Stomach (tissue), 4 donors: ENCODE measurements around the gene HAUS8.

Experiments used
- CTCF ChIP-seq, 7 experiments: fragments of 450-650 bp in 4 of 7; fragments of 200-600 bp in 3 of 7; sonication (generic) in 3 of 7; IDR thresholded peaks; one replicate each; pipeline ENCODE4 v1.5.1; 2016 to 2019; ENCODE audit warnings: antibody characterized with exemption in 7 of 7, control low read depth in 2 of 7, mild to moderate bottlenecking in 1 of 7
- EP300 ChIP-seq: sonication (generic); formaldehyde crosslinking; IDR thresholded peaks from one replicate; pipeline ENCODE4 v1.6.1; 2017; ENCODE audit warnings: antibody characterized with exemption
- POLR2AphosphoS5 ChIP-seq, 3 donors: sonication (generic); formaldehyde crosslinking; IDR thresholded peaks; one replicate each; pipeline ENCODE4 v1.6.1; 2016; ENCODE audit warnings: antibody characterized with exemption in 3 of 3

- TF ChIP-seq CTCF (IDR thresholded peaks at IDR 0.05), result no peak
- no peak for TF ChIP-seq EP300
- TF ChIP-seq POLR2AphosphoS5 (IDR thresholded peaks at IDR 0.05), result no peak
Measured at GRCh38 chr19:17112700-17113099, 37.4 kb upstream of the HAUS8 start.
